Fibroblast of villous mesenchyme (primary cell): ENCODE data around the gene GMPPA. TPM values are rescaled to one million over a fixed set of nuclear protein-coding genes. Genes with fewer than 3 reads are reported as not detected.

Experiments used
- DNase-seq: peaks from one replicate; pipeline ENCODE4 v3.0.0-alpha.2; 2010; ENCODE audit warnings: low read depth
- H3K4me3 ChIP-seq: 2 replicates; pipeline ENCODE4 v1.5.1; 2011; ENCODE audit warnings: low read depth, mild to moderate bottlenecking, low read length
- CTCF ChIP-seq: IDR thresholded peaks from 2 replicates; pipeline ENCODE4 v1.5.1; 2012; ENCODE audit warnings: low read depth, mild to moderate bottlenecking, low read length; ENCODE audit not compliant: insufficient read depth
- total RNA-seq: library from RNA; depleted of rRNA; stranded (reverse); fragments of >200 nt; gene quantifications from 2 replicates; pipeline ENCODE4 v1.2.3, GENCODE V29; 2012

The GMPPA gene
- total RNA-seq, 1 donor, result 60.9 TPM

DNA sequence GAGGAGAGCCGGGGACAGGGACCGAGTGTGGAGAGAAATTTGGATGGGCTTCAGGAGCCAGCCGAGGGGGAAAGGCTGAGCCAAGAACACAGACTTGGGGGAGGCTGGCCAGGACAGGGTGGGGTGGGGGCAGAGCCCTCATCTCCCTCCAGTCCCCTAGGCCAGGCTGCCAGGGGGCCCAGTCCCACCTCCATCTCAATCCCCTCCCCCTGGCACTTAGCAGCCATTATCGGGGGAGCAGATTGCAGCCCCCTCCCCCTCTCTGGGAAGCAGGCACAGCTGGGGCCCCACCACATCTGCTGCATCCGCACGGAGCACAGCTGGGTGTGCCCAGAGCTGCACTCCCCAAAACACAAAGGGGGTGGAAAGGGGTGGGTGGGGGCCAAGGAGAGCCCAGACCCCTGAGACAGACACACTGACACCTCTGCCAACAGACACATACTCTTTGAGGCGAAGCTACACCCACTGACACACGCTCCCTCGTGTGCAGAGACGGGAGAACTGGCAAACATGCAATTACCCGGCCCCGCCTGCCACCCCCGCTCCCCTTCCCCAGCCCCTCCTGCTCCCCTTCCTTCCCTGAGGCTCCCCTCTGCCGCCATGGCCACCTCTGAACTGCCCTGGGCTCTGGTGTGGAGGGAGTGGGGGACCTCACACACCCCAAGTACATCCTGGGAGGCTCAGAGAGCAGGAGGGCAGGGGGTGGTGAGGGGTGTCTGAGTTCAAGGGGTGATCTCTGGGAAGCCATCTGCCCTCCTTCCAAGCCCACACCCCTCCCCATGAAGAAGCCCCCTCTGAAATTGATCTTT, 10.5 kb downstream of the GMPPA start:
- no peak for DNase-seq
- H3K4me3 ChIP-seq, result no peak overlapping the region
- TF ChIP-seq CTCF, result no peak

GRCh38 chr2:219509780-219510511, 11.3 kb downstream of the GMPPA start:
- peak; percentile 74 for DNase-seq
- peak overlapping the region; percentile 53 for H3K4me3 ChIP-seq

GRCh38 chr2:219510512-219511135, 11.9 kb downstream of the GMPPA start:
- peak overlapping the region; percentile 53 for H3K4me3 ChIP-seq
- TF ChIP-seq CTCF, result no peak

More at GRCh38 chr2:219509780-219510511, 11.3 kb downstream of the GMPPA start:
- peak; percentile 76 for TF ChIP-seq CTCF

DNA sequence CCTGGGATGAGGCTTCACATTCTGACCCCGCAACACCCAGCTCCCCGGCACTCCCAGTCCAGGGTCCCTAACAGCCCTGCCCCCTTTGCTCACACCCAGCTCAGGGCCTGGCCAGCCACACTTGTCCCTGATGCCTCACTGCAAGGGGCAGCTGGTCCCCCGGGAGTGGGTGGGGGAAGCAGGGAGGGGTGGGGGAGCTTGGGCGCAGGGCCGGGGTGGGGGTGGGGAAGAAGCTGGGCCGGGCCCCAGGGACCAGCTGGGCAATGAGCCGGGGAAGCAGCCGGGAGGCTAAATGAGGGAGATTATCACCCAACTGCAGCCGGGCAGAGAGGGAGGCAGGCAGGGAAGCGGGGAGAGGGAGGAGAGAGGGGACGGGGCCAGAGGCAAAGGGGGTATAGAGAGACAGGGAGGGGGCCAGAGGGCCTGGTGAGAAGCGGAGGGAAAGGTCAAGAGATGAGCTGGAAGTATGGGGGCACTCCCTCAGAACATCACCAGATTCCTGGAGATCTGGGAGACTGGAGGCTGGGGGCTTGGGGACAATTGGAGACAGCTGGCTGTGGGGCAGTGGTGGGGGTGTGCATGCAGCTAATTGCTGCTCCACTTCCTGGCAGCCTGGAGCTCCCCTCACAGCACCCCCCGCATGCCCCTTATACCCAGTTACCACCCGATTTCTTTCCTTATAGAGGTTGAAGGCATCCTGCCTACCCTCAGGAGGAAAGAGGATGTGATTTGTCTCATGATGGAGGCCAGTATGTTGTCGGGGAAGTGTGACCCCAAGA, 13.0 kb downstream of the GMPPA start:
- H3K4me3 ChIP-seq, result no peak overlapping the region
- no peak for TF ChIP-seq CTCF
- no peak for DNase-seq

More at GRCh38 chr2:219510512-219511135, 11.9 kb downstream of the GMPPA start:
- DNase-seq, result no peak

GRCh38 chr2:219512524-219513216, 14.0 kb downstream of the GMPPA start:
- no peak for DNase-seq
- no peak for TF ChIP-seq CTCF
- H3K4me3 ChIP-seq, result no peak overlapping the region

GRCh38 chr2:219513787-219514186, 15.1 kb downstream of the GMPPA start:
- H3K4me3 ChIP-seq, result no peak overlapping the region
- no peak for TF ChIP-seq CTCF
- no peak for DNase-seq
